Measurements from ENCODE around the gene EIF4E2.

The EIF4E2 gene

DNA sequence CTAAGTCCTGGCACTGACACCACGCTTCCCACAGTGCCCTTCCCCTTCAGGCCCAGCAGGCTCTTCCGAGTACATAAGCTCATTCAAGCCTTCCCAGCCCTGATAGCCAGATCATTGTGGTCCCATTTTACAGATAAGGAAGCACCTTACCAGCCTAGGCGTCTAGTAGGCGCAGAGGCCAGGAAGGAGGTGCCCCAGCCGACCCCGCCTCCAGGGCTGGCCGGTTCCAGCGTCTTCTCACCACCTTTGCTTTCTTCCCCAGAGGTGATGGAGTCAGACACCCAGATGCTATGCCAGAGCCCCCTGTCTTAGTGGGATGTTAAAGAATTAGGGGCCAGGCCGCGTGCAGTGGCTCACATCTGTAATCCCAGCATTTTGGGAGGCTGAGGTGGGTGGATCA, 54.0 kb downstream of the EIF4E2 start:
- no peak for DNase-seq

DNA sequence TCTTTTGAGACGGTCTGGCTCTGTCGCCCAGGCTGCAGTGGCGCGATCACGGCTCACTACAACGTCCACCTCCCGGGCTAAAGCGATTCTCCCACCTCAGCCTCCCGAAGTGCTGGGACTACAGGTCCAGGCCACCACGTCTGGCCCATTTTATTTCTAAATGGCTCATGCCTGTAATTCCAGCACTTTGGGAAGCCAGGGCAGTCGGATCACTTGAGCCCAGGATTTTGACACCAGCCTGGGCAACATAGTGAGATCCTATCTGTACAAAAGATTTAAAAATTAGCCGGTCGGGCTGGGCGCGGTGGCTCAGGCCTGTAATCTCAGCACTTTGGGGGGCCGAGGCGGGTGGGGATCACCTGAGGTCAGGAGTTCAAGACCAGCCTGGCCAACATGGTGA, 56.5 kb downstream of the EIF4E2 start:
- no peak for DNase-seq

DNA sequence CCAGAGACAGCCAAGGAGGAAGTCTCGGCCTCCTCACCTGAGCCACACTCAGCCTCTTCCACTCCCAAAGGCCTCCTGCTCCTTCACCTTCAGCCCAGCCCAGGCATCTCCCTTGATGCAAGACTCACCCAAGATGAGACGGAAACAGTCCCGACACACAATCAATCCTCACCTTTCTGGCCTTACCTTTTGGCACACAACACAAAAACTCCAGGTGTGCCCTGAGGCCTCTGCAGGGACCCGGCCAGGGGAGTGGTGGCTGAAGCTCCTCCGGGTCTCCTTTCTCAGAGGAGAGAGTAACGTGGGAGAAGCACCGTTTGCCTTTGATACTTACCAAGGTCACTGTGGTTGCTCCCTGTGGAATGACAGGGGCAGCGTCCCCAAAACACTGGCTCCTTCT, 59.1 kb downstream of the EIF4E2 start:
- DNase-seq = no peak

DNA sequence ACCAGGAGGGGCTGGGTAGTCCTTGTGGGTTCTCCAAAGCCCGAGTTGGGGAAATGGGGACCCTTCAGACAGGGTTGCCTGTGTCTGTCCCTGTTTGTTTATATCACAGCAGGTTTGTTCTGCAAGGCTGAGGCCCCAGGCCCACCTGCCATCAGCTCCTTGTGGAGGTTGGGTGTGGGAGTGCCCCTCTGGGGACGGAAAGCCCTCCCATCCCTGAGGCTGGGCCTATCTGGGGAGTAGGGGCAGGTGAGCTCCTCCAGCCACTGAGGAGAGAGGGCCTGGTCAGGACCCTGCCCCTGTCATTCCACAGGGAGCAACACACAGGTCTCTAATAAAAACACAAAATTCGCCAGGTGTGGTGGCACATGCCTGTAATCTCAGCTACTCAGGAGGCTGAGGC, 59.6 kb downstream of the EIF4E2 start:
- DNase-seq = no peak

DNA sequence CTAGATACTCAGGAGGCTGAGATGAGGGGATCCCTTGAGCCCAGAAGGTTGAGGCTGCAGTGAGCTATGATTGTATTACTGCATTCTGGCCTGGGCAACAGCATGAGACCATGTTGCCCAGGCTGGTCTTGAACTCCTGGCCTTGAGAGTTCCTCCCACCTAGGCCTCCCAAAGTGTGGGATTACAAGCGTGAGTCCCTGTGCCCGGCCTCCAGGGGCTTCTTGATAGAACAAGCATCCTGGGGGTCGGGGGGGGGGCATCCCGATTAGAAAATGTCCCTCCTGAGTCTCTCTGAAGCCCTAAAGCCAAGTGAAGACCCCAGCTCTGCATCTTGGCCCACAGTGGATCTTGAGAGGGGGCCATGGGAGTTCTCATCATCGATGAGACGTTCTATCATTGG, 60.6 kb downstream of the EIF4E2 start:
- no peak for DNase-seq

DNA sequence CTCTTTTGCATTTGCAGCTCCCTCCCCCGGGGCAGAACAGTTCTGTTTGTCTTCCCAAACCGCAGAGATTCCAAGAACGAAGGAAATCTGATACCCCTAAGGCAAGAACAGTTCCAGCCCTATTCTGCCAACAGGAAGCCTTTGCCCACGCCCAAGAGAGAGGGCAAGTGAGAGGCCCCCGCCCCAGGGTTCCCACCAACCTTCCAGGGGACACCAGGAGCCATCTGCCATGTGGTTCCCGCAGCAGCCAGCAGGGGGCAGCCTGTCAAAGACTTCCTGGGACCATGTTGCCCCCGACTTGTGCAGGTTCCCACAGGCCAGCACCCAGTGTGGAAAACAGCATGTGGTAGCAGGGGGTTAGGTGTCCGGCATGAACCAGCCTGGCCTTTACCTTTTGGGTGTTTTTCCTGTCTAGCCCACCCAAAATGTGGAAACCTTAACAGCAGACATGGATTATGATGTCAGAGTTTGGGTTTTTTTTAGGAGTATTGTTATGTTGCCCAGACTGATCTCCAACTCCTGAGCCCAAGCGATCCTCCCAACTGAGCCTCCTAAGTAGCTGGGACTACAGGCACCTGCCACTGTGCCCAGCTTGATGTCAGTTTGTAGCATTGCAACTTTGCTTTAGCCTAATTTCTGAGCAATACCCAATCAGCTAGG, 61.2 kb downstream of the EIF4E2 start:
- DNase-seq = peak; percentile 74

DNA sequence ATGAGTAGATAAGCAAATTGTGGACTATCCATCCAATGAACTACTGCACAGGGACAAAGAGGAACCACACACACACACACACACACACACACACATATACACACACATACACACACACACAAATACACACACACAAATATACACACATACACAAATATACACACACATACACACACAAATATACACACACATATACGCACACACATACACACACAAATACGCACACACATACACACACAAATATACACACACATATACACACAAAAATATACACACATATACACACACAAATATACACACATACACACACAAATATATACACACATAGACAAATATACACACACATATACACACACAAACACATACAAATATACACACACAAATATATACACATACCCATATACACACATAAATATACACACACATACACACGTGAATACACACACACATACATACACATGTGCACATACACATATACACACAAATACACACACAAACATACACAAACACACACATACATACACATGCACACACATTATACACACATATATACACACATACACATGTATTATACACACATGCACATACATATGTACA, 63.1 kb downstream of the EIF4E2 start:
- no peak for DNase-seq

DNA sequence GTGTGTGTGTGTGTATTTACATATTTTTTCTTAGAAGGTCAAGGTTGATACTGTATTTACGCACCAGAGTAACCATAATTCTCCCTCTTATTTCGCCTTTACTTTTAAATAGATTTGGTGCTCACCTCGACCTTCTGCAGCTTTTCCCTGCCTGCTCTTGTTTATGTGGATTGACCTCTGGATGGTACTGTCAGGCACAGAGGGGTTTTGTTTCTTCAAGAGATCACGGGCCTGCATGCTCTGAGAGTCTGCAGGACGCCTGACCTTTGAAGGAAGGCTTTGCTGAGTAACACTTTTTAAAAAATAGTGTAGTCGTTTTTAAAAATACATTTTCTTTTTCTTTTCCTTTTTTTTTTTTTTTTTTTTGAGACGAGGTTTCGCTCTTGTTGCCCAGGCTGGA, 64.8 kb downstream of the EIF4E2 start:
- DNase-seq = no peak
